Measurements from ENCODE around the gene CTNNA3. TPM values are rescaled to one million over a fixed set of nuclear protein-coding genes. Genes with fewer than 3 reads are reported as not detected.
A peak's percentile ranks its signal among the peaks of the same experiment; 100 is the strongest.

Gene CTNNA3
- total RNA-seq, 2 donors from 2014 or later: 3.2 to 7.2 TPM

DNA sequence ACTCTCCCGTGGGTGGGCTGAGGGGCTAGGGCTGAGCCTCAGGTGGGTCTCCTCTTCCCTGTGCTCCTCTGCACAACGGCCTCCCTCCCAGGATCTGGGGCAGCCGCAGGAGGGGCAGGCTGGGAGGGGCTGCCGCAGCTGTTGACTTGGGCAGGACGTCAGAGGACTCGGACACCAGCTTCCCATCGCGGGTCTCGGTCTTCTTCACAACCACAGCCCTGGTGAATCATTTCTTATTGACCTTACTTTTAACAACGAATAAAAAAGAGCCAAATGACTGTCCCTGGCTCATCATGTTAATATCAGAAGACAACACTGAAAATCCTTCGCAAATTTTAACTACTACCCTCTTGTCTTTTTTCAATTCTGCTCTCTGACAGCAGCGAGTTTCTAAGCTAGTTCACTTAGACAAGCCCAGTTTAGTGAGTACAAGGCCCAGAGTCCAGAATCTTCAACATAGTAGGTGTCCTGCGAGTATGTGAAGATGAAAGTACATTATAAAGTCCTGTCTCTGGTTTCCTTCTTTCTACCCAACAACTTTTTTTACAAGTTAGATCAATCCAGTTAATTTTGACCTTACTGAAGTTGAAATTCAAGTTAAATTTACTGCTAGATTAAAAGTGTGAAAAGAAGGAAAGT lies 32.4 kb downstream of the CTNNA3 start:
- Histone ChIP-seq H3K27me3 (ENCODE audit: control insufficient read depth, insufficient read depth, low read length, poor library complexity, severe bottlenecking) (peaks cover 17% of the 10 kb centered on the region), H3K27ac (ENCODE audit: low read depth, low read length) (no peak overlapping the region), H3K4me3 (ENCODE audit: low read length) (no peak overlapping the region), H3K36me3 (ENCODE audit: control insufficient read depth, insufficient read depth, low read length) (no peaks in the 10 kb centered on the region), H3K4me1 (ENCODE audit: control insufficient read depth, insufficient read depth, low read length) (peaks cover 6% of the 10 kb centered on the region), H3K9me3 (ENCODE audit: control insufficient read depth, low read length) (no peaks in the 10 kb centered on the region), H3K9ac (ENCODE audit: extremely low read depth, low read length, poor library complexity, severe bottlenecking) (no peak overlapping the region)
- peaks cover 4% of the 10 kb centered on the region for H3K4me1 Mint-ChIP-seq
- peaks cover 4% of the 10 kb centered on the region for H3K27me3 Mint-ChIP-seq (ENCODE audit: insufficient read depth)
- 77 to 85% methylated on average over 8 to 13 of the region's 13 CpGs for WGBS, 2 experiments (ENCODE audit: insufficient coverage in 1 of 2, insufficient read length in 1 of 2)
- no peak overlapping the region for H3K4me3 Mint-ChIP-seq
- TF ChIP-seq, protein P1, sequence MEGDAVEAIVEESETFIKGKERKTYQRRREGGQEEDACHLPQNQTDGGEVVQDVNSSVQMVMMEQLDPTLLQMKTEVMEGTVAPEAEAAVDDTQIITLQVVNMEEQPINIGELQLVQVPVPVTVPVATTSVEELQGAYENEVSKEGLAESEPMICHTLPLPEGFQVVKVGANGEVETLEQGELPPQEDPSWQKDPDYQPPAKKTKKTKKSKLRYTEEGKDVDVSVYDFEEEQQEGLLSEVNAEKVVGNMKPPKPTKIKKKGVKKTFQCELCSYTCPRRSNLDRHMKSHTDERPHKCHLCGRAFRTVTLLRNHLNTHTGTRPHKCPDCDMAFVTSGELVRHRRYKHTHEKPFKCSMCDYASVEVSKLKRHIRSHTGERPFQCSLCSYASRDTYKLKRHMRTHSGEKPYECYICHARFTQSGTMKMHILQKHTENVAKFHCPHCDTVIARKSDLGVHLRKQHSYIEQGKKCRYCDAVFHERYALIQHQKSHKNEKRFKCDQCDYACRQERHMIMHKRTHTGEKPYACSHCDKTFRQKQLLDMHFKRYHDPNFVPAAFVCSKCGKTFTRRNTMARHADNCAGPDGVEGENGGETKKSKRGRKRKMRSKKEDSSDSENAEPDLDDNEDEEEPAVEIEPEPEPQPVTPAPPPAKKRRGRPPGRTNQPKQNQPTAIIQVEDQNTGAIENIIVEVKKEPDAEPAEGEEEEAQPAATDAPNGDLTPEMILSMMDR (conservative IDR thresholded peaks at IDR 0.05): no peak
- no peak overlapping the region for H3K27ac Mint-ChIP-seq
- no peaks in the 10 kb centered on the region for H3K36me3 Mint-ChIP-seq (ENCODE audit: low read depth)
- peak; percentile 51 for DNase-seq
- no peaks in the 10 kb centered on the region for H3K9me3 Mint-ChIP-seq

DNA sequence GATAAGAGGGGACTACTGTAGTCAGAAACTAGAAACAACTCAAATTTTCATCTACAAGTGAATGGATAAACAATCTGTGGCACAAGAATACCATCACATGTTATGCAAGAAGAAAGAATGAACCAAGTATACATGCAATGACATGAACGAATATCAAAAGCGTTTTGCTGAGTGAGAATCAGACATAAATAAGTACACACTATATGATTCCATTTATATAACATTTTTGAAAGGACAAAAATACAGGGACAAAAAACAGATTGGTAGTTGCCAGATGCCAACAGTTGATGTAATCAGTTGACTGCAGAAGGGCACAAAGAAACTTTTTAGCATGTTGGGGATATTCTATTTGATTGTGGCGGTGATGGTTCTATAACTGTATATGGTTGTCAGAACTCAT lies 33.6 kb downstream of the CTNNA3 start:
- no peak for DNase-seq
- Mint-ChIP-seq H3K9me3 (no peaks in the 10 kb centered on the region), H3K27me3 (ENCODE audit: insufficient read depth) (peaks cover 4% of the 10 kb centered on the region), H3K36me3 (ENCODE audit: low read depth) (no peaks in the 10 kb centered on the region), H3K4me1 (peaks cover 11% of the 10 kb centered on the region), H3K27ac (no peak overlapping the region), H3K4me3 (no peak overlapping the region)
- Histone ChIP-seq H3K9ac (ENCODE audit: extremely low read depth, low read length, poor library complexity, severe bottlenecking) (no peak overlapping the region), H3K36me3 (ENCODE audit: control insufficient read depth, insufficient read depth, low read length) (no peaks in the 10 kb centered on the region), H3K4me3 (ENCODE audit: low read length) (no peak overlapping the region), H3K4me1 (ENCODE audit: control insufficient read depth, insufficient read depth, low read length) (peaks cover 6% of the 10 kb centered on the region), H3K27me3 (ENCODE audit: control insufficient read depth, insufficient read depth, low read length, poor library complexity, severe bottlenecking) (peaks cover 21% of the 10 kb centered on the region), H3K9me3 (ENCODE audit: control insufficient read depth, low read length) (no peaks in the 10 kb centered on the region), H3K27ac (ENCODE audit: low read depth, low read length) (no peak overlapping the region)
- TF ChIP-seq, protein P1 (conservative IDR thresholded peaks at IDR 0.05): no peak
- 92 to 100% methylated on average over 1 to 3 of the region's 3 CpGs for WGBS, 2 experiments (ENCODE audit: insufficient coverage in 1 of 2, insufficient read length in 1 of 2)

DNA sequence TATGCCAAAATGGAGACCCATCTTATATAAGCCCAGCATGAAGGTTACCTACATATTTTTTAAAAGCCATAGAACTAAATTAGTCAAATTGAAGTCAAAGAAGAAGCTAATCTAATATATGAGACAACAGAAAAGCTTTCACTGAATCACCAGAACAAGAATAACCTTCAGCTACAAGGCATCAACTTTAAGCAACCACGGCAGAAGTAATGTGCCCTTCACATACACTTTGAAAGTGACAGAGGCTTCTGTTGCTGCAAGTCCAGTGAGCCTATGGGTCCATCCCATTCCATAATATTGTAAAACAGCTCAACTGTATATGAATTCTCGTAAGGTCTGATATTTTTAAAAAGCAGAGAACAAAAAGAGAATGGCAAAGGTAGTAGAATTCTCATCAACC lies 36.5 kb downstream of the CTNNA3 start:
- 87 to 100% methylated on average over 2 of the region's 2 CpGs for WGBS, 2 experiments (ENCODE audit: insufficient coverage in 1 of 2, insufficient read length in 1 of 2)
- Histone ChIP-seq H3K9ac (ENCODE audit: extremely low read depth, low read length, poor library complexity, severe bottlenecking) (no peak overlapping the region), H3K4me1 (ENCODE audit: control insufficient read depth, insufficient read depth, low read length) (no peaks in the 10 kb centered on the region), H3K27me3 (ENCODE audit: control insufficient read depth, insufficient read depth, low read length, poor library complexity, severe bottlenecking) (peaks cover 30% of the 10 kb centered on the region), H3K27ac (ENCODE audit: low read depth, low read length) (no peak overlapping the region), H3K4me3 (ENCODE audit: low read length) (no peak overlapping the region), H3K9me3 (ENCODE audit: control insufficient read depth, low read length) (no peaks in the 10 kb centered on the region), H3K36me3 (ENCODE audit: control insufficient read depth, insufficient read depth, low read length) (no peaks in the 10 kb centered on the region)
- H3K27ac Mint-ChIP-seq: no peak overlapping the region
- H3K4me1 Mint-ChIP-seq: peaks cover 7% of the 10 kb centered on the region
- TF ChIP-seq, protein P1 (conservative IDR thresholded peaks at IDR 0.05): no peak
- DNase-seq: no peak
- H3K4me3 Mint-ChIP-seq: no peak overlapping the region
- no peaks in the 10 kb centered on the region for H3K36me3 Mint-ChIP-seq (ENCODE audit: low read depth)
- no peaks in the 10 kb centered on the region for H3K9me3 Mint-ChIP-seq
- H3K27me3 Mint-ChIP-seq (ENCODE audit: insufficient read depth): peaks cover 4% of the 10 kb centered on the region
